Measurements from ENCODE around the gene UQCR10.
A peak's percentile ranks its signal among the peaks of the same experiment; 100 is the strongest.

Gene UQCR10

GRCh38 chr22:29718949-29719898, 47.9 kb upstream of the UQCR10 start:
- TF ChIP-seq ZNF621 (tag by site-specific recombination; IDR thresholded peaks at IDR 0.05), result no peak
- TF ChIP-seq ZNF513 (tag by site-specific recombination; IDR thresholded peaks at IDR 0.05), result no peak
- TF ChIP-seq HIC1 (tag by site-specific recombination; IDR thresholded peaks at IDR 0.05), result peak; percentile 50; the same call in 1 of the 2 replicates
- TF ChIP-seq ZNF335 (tag by site-specific recombination; conservative IDR thresholded peaks at IDR 0.05), result peak; percentile 46
- 0 out of 2 replicates have a peak, but pooled peaks have one; percentile 10 for TF ChIP-seq ZNF398 (tag by site-specific recombination; IDR thresholded peaks at IDR 0.05)
- no peak for TF ChIP-seq ZFP41 (tag by site-specific recombination; IDR thresholded peaks at IDR 0.05; ENCODE audit: borderline replicate concordance)
- no peak for TF ChIP-seq ZNF433 (tag by site-specific recombination; IDR thresholded peaks at IDR 0.05; ENCODE audit: low read depth)
- Histone ChIP-seq H3K4me3 (ENCODE audit: low read depth, low read length) (no peak overlapping the region; the same call in 1 of the 2 replicates), H3K4me1 (ENCODE audit: control insufficient read depth, insufficient read depth, low read length) (no peaks in the 10 kb centered on the region), H3K9me3 (ENCODE audit: control insufficient read depth, insufficient read depth, low read depth, low read length) (no peaks in the 10 kb centered on the region), H3K36me3 (ENCODE audit: control insufficient read depth in 2 of 2, insufficient read depth in 1 of 2, low read length in 2 of 2) (no peaks in the 10 kb centered on the region), H3K27ac (ENCODE audit: extremely low read depth, low read depth, low read length) (no peak overlapping the region)
- ChIA-PET CTCF (interaction anchor here (1.5 kb wide), 1 partner anchor 369 kb away, joined by 7 read pairs; no protein-coding TSS in a partner anchor), POLR2A (interaction anchor here (1.2 to 1.6 kb wide), 2 partner anchors 10 to 17 kb away, joined by 3 to 5 read pairs; no protein-coding TSS in a partner anchor)

GRCh38 chr22:29719899-29720645, 47.1 kb upstream of the UQCR10 start, which contains the start of gene CABP7:
TSS of gene CABP7 (plus strand) at chr22:29720003. CDS start at chr22:29720425, 422 bp downstream.
- TF ChIP-seq ZNF48 (tag by site-specific recombination; IDR thresholded peaks at IDR 0.05) (no peak), ZBTB26 (tag by site-specific recombination; optimal IDR thresholded peaks at IDR 0.05) (peak; percentile 16), ZNF518A (tag by site-specific recombination; conservative IDR thresholded peaks at IDR 0.05; ENCODE audit: low read depth) (no peak), ZNF2 (tag by site-specific recombination; IDR thresholded peaks at IDR 0.05) (no peak)
- Histone ChIP-seq H3K4me1 (ENCODE audit: control insufficient read depth, insufficient read depth, low read length) (no peaks in the 10 kb centered on the region), H3K9me3 (ENCODE audit: control insufficient read depth, insufficient read depth, low read depth, low read length) (no peaks in the 10 kb centered on the region), H3K36me3 (ENCODE audit: control insufficient read depth in 2 of 2, insufficient read depth in 1 of 2, low read length in 2 of 2) (no peaks in the 10 kb centered on the region), H3K4me3 (ENCODE audit: low read depth, low read length) (peak within 1 kb of the TSS; percentile 27), H3K27ac (ENCODE audit: extremely low read depth, low read depth, low read length) (no peak within 1 kb of the TSS)
- ChIA-PET CTCF (interaction anchor here (0.6 kb wide), 1 partner anchor 18 kb away, joined by 4 read pairs; no protein-coding TSS in a partner anchor), POLR2A (no interaction called here)

Measured in HEK293 (cell line).